GM21447 (cell line): ENCODE results near the gene TMEM202.
"Not testable (repeated sequence)": the region's sequence is repeated elsewhere in the genome, so short reads cannot be mapped to it uniquely, and the experiment has no call there.

Experiments used
- ATAC-seq: cut with Tn5 transposase; IDR thresholded peaks from one replicate; pipeline ENCODE4 v1.9.1; 2021; ENCODE audit not compliant: unreplicated experiment

TMEM202 gene

GRCh38 chr15:72398648-72399047 lies 543 bp downstream of the TMEM202 start:
- ATAC-seq: no peak

- no peak for ATAC-seq
Measured at GRCh38 chr15:72402726-72403125, 4.6 kb downstream of the TMEM202 start.

- no peak for ATAC-seq
Measured at GRCh38 chr15:72404356-72404755, 6.3 kb downstream of the TMEM202 start.

- no peak for ATAC-seq
Measured at GRCh38 chr15:72404841-72405240, 6.7 kb downstream of the TMEM202 start.

- ATAC-seq: no peak
Measured at GRCh38 chr15:72406936-72407335, 8.8 kb downstream of the TMEM202 start.

- no peak for ATAC-seq
Measured at GRCh38 chr15:72411111-72411510, 13.0 kb downstream of the TMEM202 start.

DNA sequence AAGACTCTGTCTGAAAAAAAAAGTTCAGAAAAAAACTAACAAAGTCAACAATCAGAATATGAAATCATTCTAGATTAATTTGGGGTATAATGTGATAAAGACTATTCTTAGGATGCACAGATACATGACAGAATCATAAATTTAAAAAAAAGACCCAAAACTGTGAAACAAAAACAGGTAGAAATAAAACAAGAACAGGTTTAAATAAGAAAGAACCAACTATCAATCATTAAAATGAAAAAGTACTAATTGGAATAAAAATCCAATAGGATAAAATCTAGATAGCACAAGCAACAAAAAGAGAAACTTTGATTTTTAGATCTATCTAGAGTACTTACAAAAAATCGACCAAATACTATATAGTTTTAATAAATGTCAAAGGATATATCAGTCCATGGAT lies 13.4 kb downstream of the TMEM202 start:
- no peak for ATAC-seq

DNA sequence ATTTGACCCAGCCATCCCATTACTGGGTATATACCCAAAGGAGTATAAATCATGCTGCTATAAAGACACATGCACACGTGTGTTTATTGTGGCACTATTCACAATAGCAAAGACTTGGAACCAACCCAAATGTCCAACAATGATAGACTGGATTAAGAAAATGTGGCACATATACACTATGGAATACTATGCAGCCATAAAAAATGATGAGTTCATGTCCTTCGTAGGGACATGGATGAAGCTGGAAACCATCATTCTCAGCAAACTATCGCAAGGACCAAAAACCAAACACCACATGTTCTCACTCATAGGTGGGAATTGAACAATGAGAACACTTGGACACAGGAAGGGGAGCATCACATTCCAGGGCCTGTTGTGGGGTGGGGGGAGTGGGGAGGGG lies 15.2 kb downstream of the TMEM202 start:
- not testable (repeated sequence) for ATAC-seq

DNA sequence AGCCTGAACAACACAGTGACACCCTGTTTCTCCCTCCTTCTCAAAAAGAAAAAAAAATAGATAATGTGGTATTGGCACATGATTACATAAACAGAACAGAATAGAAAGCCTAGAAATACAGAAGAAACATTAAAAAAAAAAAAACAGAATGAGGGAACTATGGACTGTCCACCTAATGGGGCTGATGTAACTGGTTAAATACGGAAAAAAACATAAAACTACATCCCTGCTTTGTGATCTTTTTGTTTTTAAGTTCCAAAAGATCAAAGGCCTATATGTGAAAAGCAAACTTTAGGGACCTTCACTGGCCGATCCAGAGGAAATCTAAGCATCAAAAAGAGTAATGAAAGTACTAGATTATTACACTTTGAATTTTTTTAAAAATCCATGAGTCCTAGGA lies 17.2 kb downstream of the TMEM202 start:
- ATAC-seq: no peak

GRCh38 chr15:72419768-72420167 lies 21.7 kb downstream of the TMEM202 start:
- ATAC-seq: not testable (repeated sequence)

GRCh38 chr15:72420576-72420975 lies 22.5 kb downstream of the TMEM202 start:
- no peak for ATAC-seq

- no peak for ATAC-seq
Measured at GRCh38 chr15:72421484-72421883, 23.4 kb downstream of the TMEM202 start.

DNA sequence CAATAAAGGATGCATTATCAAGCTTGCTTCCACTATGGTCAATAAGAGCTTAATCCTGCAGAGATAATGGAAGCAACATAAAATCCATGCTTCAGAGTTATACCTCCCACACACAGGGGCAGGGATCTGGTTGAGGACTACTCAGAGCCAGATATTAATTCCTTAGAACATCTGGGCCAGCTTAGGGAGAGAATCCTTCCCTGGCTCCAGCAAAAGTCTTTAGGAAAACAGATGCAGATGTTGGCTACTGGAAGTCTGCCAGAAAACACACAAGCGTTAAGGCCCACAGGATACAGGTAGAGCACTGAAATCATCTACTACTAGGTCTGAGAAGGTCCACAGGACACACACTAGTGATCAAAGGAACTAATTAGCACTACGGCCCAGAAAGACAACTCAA lies 25.2 kb downstream of the TMEM202 start:
- ATAC-seq: no peak

DNA sequence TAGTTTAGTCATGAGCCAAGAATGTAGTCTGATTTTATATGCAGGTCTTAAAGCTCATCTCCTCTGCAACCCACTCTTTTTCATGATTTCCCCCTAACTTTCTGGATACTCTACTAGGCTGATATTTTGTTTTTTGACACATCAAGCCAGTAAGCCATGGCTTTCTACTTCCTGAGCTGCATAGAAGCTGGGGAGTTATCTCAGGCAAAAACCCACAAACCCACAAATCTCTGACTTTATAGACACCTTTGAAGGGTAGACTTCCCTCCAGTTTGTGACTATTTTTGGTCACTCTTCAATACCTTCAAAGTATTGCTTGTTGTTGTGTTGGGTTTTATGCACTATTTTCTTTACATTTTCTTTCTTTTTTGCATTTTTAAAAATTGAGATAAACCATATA lies 28.6 kb downstream of the TMEM202 start:
- no peak for ATAC-seq

- ATAC-seq: no peak
Measured at GRCh38 chr15:72437650-72438316, 39.7 kb downstream of the TMEM202 start.

DNA sequence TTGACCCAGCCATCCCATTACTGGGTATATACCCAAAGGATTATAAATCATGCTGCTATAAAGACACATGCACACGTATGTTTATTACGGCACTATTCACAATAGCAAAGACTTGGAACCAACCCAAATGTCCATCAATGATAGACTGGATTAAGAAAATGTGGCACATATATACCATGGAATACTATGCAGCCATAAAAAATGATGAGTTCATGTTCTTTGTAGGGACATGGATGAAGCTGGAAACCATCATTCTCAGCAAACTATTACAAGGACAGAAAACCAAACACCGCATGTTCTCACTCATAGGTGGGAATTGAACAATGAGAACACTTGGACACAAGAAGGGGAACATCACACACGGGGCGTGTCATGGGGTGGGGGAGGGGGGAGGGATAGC lies 44.7 kb downstream of the TMEM202 start:
- ATAC-seq: not testable (repeated sequence)

GRCh38 chr15:72445426-72445825 lies 47.3 kb downstream of the TMEM202 start:
- no peak for ATAC-seq

GRCh38 chr15:72450805-72451204 lies 52.7 kb downstream of the TMEM202 start:
- ATAC-seq: no peak

- no peak for ATAC-seq
Measured at GRCh38 chr15:72451224-72451623, 53.1 kb downstream of the TMEM202 start.

GRCh38 chr15:72456684-72457083 lies 58.6 kb downstream of the TMEM202 start:
- no peak for ATAC-seq
